ENCODE data around the gene TAS1R2.

TAS1R2 gene

DNA sequence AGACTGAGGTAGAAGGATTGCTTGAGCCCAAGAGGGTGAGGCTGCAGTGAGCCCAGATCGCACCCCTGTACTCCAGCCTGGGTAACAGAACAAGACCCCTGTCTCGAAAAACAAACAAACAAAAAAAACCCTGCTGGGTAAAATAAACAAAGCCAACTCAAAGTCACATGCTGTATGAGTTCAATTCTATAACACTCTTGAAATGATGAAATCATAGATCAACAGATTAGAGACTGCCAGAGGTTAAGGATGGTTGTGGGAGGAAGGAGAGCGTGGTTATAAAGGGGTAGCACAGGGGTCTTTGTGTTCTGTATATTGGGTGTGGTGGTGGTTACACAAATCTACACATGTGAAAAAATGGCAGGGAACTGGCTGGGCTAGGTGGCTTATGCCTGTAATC is 62.5 kb downstream of the TAS1R2 start:
- no peak for DNase-seq

DNA sequence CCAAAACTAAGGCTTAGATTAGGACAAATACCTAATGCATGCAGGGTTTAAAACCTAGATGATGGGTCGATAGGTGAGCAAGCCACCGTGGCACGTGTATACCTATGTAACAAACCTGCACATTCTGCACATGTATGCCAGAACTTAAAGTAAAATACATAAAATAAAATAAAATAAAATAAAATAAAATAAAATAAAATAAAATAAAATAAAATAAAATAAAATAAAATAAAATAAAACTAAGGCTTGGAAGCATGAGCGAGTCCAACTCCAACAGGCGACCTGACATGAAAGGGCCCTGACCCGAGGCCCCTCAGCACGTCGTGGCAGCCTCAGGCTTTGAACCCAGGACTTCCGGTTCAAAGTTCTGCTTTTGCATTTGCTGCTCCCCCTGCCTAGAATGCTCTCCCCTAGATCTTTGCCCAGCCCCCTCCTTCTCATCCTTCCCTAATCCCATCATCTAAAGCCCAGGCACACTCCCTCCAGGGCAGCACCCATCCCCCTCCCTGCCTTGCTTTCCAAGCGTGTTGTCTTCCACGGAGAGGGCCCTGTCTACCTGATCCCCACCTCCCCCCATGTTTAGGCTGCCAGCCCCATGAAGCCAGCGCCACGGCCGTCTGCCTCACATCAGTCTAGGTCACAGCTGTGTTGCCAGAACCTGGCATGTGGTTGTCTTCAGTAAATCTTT is 64.3 kb downstream of the TAS1R2 start:
- DNase-seq = no peak

DNA sequence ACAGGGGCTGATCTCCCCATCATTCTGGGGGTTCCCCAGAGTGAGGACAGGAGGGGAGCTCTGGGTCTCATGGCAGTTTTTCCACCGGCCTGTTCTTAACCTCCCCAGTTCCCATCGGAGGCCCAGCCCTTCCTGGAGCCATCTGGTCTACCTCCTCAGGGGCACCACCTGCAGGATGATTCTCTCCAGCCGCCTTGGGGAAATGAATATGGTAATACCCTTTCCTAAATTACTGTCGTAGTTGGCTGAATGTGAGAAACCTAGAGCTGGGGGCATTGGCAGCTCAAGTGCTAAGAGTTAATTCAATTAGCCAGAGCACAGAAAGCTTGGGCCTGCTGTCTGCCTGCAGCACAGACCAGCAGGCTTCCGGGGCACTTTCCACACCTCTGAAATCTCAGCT is 64.9 kb downstream of the TAS1R2 start:
- no peak for DNase-seq

DNA sequence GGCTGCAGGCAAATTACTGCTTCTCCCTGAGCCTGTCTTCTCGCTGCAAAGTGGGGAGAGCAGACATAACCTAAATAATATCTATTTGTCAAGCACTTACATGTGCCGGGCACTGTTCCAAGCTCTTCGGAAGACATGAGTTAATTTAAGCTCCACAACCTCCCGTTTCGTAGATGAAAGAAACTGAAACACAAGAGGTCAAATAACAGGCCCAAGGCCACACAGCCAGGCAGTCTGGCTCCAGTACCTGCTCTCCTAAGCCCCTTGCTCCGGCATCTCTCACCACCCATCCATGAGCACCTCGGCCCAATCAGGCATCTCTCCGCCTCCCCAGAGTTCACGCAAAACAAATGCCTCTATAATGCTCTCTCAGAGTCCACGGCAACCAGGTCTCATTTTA is 65.4 kb downstream of the TAS1R2 start:
- DNase-seq = no peak

DNA sequence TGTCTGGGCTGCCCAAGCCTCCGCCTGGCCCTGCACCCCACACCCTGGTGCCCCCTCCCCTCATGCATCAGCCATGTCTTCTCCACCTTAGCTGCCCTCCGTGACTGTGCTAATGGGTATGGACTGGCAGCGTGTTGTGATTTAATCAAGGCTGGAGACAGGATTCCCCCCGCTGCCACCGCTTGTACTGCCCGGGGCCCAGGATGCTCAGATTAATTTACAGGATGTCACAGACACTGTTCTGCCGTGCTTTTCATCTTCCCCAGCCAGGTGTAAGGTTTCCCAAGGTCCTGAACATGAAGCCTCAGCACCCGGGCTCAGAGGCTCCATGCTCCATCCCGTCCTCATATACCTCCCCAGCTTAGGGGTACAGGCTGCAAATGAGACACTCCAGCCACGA is 66.3 kb downstream of the TAS1R2 start:
- DNase-seq = no peak

DNA sequence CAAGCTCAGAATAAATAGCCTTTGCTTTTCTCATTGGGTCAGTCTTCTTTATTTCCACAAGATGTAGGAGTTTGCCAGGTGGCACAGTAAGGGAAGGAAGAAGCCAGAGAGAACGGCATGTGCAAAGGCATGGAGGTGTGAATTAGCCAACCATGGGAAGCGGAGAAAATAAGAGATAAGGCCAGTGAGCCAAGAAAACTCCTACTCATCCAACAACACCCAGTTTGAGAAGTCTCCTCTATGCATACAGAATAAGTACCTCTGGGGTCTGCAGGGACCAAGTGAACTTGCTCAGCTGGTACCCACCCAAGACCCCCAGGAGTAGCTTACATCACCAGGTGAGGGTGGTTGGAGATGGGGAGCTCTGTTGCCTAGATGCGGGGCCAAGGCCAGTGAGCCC is 66.7 kb downstream of the TAS1R2 start:
- DNase-seq = no peak
